Stimulated activated naive CD4-positive, alpha-beta T cell treated with Interleukin-2 at 50 U/mL for 16 hours (primary cell): ENCODE measurements around the gene JADE2.
"Not testable (repeated sequence)": the region's sequence is repeated elsewhere in the genome, so short reads cannot be mapped to it uniquely, and the experiment has no call there.

Source experiments
- DNase-seq: peaks from one replicate; lab custom pipeline; 2025; lab: John Stamatoyannopoulos, UW

Gene JADE2

DNA sequence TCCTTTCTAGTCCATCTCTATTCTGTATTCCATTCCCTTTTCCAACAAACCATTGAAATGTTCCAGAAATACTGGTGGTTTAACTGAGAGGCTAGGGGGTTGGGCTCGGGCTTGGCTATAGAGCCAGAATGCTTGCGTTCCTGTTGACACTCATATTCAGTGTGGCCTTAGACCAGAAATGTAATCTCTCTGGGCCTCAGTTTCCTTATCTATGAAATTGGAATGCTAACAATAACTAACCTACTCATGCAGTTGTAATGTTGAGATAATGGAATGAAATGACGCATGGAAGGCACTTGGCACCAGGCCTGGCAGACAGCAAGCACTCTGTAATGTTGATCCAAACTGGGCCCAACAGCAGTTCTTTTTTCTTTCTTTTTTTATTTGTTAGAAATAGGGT, 26.8 kb downstream of the JADE2 start:
- DNase-seq: no peak

DNA sequence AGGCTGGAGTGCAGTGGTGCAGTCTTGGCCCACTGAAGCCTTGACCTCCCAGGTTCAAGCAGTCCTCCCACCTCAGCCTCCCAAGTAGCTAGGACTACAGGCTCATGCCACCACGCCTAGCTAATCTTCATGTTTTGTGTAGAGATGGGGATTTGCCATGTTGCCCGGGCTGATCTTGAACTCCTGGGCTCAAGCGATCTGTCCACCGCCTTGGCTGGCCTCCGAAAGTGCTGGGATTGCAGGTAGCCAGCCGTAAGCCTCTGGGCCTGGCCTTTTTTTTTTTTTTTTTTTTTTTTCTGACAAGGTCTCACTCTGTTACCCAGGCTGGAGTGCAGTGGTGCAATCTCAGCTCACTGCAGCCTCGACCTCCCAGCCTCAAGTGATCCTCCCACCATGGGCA, 27.2 kb downstream of the JADE2 start:
- not testable (repeated sequence) for DNase-seq

DNA sequence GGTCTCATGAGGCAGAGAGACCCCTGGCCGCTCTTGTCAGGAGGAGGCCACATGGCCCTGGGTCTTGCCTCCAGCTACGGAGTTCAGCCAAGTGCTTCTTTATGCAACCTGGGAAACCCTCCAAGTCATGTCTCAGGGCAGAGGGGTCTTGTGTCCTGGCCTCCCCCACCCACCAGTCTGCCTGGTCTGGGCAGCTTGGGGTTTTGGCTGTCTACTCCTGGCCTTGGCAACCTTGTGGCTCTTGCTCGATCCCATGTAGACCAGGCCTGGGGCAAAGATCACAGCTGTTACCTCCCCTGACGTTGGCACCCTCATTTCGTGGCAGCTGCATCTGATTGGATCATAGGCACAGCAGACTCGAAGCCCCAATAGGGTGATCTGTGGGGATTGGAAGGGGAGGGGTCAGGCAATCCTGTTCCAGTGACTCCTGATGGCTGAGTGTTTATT, 28.4 kb downstream of the JADE2 start:
- no peak for DNase-seq

DNA sequence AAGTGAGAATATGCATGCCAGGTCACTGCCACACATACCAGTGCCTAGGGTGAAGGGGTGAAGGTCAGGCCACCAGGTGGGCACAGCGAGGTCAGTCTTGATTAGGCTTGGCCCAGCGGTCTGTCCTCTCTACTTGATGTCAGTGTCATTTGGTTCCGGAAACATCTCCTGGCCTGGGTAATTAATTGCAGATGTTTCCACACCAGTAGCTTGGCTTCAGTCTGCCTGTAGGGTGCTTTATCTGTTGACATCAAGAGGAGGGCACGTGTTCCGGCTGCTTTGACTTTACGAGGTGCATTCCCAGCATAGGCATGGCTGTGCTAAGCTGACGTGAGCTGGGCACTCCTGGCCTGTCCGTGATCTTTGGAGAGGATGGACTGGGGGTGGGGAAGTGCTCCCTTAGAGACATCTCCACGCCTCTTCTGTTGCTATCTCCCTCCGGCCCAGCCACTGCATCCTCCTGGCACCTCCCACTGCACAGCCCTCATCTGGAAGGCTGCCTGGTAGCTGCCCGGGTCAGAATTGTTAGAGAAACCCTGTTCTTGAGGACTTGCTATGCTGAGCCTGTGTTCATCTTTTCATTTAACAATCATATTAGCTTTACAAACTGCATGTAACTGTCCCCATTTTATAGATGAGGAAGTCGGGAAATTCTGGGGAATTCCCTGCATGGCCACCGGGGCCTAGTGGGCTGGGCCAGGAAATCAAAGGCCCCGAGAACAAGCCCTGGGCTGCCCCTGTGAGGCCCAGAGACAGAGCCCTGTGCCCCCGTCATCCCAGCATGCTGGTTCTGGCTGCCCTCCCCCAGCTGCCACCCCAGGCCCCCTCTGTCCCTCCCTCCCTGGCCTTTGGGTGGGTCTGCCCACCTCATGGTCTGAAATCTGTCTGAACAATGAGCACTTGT, 29.1 kb downstream of the JADE2 start:
- DNase-seq: peak; percentile 56

DNA sequence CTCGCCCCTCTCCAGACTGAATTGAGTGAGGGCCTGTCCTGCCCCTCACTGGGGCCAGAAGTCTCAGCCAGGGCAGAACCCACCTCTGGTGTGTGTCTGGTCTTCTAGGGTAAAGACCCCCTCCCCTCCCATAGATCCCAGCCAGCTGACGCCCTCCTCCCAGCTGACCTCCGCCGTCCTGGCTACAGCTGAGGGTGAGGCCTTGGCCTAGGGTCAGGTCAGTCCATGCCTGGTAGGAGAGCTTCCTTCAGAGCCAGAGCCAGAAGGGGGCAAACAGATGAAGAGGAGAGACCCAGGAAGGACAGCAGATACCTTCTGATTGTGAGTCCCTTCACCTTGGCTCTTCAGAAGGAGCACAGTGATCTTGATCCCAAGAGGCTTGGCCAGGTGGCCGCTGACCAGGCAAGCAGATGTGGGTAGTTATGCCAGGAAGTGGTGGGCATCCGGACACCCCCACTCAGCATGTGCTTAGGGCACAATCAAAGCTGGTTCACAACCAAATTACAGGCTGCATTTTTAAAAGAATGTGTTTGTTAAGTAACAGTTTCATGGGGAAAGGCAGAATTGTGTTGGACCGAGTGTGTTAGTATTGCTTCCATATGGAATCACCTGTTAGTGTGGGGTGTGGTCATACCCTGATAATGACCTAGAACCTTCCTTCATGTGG, 29.9 kb downstream of the JADE2 start:
- DNase-seq: no peak

DNA sequence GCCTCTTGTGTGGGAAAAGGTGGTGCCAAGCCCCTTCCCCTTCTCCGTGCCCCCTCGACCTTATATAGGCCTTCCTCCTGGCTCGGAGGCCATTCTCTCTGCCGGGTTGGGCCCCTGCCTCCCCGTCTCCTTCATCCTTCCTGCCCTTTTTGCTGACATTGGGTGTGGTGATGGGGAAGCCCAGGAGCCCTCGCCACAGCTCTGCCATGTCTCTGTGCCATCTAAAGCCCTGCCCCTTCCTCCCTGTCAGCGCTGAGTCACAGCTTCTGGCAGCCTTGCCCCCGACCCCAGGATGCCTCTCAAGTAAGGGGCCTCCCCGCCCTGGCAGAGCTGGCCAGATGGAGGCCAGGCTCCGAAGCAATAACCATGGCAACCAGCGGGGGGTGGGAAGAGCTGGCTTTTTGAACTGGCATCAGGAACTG, 30.4 kb downstream of the JADE2 start:
- peak; percentile 87 for DNase-seq

DNA sequence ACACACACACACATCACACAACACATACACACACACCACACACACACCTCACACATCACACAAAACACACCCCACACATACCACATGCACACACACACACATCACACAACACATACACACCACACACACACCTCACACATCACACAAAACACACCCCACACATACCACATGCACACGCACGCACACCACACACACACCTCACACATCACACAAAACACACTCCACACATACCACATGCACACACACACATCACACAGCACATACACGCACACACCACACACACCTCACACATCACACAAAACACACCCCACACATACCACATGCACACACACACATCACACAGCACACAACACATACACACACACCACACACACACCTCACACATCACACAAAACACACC, 31.1 kb downstream of the JADE2 start:
- not testable (repeated sequence) for DNase-seq

DNA sequence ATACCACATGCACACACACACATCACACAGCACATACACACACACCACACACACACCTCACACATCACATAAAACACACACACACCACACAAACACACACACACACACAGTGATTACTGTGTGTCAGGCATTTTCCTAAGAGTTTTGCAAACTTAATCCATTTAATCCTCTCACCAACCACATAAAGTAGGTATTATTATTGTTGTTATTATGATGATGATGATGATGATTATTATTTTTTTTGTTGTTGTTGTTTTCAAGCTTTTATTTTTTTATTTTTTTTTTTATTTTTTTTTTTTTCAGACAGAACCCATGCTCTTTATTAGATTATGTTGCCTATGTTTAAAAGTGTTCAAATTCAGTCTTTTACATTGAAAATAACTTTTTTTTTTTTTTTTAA, 31.5 kb downstream of the JADE2 start:
- no peak for DNase-seq

DNA sequence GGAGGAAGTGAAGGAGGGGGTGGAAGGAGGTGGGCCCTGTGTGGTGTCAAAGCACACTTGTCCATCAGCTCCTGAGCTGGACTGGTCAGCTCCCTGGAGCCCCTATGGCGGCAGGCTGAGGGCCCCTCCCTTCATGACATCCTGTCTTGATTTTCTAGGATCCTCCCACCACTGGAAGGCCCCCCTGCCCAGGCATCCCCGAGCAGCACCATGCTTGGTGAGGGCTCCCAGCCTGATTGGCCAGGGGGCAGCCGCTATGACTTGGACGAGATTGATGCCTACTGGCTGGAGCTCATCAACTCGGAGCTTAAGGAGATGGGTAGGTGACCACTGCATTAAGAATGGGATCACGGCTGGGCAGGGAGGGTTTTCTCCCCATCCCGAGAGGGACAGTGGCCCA, 34.2 kb downstream of the JADE2 start:
- DNase-seq: no peak

DNA sequence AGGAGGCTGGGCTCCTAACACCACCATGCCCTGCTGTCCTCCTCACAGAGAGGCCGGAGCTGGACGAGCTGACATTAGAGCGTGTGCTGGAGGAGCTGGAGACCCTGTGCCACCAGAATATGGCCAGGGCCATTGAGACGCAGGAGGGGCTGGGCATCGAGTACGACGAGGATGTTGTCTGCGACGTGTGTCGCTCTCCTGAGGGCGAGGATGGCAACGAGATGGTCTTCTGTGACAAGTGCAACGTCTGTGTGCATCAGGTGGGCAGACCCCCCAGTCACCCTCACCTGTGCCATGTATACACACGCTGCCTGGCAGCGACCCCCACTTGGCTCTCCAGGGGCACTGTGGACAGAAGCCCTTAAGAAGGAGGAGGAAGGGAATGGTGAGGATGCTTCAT, 35.2 kb downstream of the JADE2 start:
- DNase-seq: no peak

DNA sequence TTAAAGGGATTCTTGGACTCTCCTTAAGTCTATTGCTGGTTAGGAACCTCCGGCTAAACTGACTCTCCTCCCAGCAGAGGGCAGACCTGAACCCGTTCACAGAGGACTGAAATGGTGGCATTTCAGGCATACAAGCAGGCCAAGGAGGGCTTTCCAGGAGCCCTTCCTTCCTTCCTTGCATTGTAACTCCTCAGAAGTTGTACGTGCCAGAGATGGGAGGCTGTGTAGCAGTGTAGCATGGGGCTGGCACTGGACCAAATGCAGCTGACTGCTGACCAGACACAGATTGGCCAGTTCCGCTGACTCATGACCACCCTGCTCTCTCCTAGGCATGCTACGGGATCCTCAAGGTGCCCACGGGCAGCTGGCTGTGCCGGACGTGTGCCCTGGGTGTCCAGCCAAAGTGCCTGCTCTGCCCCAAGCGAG, 36.4 kb downstream of the JADE2 start:
- DNase-seq: no peak

DNA sequence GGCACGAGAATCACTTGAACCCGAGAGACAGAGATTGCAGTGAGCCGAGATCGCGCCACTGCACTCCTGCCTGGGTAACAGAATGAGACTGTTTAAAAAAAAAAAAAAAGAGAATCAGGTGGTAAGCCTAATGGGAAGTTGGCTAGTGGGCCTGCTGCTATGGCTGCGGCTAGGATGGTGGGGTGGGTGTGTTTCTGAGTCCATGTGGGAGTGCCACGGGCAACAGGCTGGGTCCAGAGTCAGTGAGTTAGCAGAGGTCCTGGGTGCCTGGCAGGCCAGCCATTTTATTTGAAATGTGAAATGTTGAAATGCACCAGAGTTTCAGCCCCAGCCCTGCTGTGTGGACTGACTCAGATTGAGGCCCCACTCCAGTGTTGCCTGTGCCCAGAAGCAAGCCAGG, 37.8 kb downstream of the JADE2 start:
- no peak for DNase-seq

DNA sequence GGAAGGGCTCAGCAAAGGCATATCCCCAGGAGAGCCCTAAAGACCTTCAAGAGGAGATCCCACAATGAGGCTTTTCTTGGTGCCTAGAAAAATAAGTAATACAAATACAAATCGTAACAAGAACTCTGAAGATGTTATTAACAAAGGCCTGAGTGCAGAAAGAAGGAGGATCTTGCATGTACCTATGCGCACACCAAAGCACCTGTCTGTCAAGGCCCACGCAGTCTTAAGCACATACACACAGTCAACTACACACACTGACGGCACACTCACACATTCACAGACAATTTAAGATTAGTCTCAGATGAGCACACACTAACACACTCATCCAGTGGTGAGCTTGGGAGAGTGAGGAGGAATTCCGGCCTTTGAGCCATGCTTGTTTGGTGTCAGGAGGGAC, 38.5 kb downstream of the JADE2 start:
- no peak for DNase-seq

DNA sequence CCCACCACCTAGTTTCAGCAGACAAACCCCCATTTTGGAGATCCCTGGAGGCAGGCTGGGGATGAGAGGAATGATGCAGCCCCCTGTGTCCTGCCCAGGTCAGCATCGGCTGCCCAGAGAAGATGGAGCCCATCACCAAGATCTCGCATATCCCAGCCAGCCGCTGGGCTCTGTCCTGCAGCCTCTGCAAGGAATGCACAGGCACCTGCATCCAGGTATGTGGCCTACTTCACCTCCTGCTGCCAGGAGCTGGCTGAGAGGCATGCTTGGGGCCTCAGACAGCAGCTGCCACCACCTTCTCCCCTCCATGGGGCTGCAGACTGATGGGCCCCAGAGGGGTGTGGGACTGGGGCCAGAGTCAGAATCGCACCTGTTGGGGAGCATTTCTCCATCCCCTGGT, 38.9 kb downstream of the JADE2 start:
- DNase-seq: no peak

DNA sequence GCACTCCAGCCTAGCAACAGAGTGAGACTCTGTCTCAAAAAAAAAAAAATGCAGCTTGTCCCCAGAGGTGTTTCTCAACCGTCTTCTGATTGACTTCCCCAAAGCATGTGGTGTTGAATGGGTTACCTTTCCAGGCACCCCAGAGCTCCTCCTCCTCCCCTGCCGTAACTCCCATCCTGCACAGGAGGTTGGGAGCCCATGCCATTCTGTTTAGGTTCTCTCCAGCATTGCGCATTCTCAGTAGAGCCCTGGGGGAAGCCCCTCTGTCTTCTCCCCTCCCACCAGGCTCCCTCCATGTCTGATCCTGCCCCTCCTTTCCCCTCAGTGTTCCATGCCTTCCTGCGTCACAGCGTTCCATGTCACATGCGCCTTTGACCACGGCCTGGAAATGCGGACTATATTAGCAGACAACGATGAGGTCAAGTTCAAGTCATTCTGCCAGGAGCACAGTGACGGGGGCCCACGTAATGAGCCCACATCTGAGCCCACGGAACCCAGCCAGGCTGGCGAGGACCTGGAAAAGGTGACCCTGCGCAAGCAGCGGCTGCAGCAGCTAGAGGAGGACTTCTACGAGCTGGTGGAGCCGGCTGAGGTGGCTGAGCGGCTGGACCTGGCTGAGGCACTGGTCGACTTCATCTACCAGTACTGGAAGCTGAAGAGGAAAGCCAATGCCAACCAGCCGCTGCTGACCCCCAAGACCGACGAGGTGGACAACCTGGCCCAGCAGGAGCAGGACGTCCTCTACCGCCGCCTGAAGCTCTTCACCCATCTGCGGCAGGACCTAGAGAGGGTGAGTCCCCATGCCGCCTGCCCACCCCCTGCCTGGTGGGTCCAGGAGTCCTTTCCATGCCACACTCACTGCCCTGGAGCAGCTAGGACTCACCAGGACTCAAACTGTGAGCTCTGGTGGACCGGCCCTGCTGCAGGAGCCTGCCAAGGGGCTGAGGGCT, 40.6 kb downstream of the JADE2 start:
- no peak for DNase-seq

DNA sequence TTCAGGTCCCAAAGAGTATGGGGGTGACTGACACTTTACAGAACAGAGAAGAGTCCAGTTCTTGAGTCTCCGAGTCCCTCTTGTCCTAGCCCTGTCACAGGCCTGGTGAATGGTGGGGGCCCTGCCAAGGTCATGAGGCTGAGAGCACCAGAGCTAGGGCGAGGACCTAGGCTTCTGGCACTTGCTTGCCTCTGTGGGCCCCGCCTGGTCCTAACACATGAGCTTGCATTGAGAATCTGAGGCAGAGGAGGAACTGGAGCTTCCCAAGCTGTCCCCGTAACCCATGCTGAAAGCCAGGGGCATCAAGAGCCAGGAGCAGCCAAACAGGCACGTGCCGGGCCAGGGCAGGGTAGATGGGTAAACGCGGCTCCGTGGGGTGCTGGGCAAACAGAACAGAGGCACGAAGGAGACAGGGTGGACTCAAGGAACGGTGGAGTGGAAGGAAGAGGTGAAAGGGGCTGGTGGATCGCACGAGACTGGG, 41.3 kb downstream of the JADE2 start:
- no peak for DNase-seq

DNA sequence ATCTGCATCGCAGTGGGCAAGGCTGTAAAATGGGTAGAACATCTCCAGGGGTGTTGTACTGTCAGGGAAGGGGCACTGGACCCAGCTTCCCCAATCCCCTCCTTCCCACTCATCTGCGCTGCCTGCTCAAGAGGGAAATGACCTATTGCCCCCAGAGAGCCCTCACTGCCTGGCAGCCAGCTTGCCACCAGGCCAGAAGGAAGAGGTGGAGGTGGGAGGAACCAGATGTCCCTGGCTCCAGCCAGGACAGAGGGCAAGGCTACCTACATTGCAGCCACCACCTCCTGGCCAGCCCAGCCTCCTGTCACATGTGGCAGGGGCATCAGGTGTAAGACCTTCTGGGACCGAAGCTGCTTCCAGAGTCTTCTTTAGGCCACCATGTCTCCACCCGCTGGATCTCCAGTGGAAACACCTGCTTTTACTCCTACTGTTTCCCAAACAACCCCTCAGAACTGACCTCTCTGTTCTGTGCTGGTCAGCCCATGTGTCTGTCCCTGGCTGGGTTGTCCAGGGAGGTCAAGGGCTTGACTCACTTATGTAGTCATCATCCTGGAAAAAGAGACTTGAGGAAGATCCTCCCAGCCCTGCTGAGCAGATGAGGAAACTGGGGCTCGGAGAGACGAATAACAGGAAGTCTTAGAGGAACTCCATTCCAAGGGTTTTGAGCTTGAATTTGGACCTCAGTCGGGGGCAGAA, 42.3 kb downstream of the JADE2 start:
- no peak for DNase-seq

DNA sequence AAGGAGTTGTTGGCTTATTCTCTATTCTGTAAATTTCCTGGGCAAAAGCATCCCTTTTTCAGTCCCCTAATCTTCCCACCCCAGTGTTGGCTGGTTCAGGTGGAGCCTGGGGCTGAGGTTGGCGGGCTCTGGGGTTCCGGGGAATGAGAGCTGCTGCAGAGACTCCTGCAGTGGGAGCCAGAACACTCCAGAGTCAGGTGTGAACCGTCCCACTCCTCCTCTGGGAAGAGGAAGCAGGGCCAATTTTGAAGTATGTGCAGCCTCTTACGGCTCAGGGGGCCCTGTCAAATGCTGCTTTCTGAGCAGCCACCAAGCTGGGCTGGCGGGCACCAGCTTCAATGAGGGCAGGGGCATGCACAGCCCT, 42.8 kb downstream of the JADE2 start:
- DNase-seq: no peak

DNA sequence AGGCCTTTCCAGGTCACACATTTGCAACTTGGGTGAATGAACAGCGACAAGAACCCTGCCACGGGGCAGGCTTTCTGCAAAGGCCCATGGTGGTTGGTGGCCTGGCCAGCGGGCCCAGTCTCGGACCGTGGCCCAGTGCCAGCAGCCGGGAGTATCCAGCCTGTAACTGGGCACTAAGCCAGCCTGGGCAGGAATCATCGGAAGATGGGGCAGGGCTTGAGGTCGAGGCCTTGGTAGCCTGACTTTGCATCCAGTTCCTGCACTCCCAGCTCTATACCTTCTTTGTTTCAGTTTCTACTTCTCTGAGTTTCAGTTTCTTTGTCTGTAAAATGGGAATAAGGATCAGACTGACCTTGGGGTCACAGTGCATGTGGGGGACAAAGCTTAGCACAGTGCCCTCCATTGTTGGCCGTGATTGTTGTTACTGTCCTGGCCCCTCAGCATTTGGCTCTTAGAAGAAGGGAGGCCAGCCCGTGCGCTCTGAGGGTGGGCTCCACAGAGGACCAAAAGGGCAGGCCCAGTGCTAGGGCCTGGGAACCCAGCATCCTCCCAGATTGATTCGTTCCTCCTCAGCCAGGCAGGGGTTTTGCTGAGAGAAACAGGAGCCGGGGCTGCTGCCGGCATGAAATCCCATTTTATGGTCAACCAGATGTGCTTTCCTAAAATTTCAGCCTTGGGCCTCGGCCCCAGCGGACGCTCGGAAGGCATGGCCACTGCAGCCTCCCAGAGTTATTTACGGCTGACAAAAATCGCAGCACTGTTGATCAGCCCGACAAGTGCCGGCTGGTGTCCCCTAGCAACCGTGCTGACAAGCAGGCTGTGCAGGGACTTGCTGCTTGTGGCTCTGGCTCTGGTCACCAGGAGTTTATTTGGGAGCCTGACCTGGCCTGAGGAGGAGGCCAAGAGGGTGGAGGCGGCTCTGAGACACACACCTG, 43.6 kb downstream of the JADE2 start:
- DNase-seq: no peak

DNA sequence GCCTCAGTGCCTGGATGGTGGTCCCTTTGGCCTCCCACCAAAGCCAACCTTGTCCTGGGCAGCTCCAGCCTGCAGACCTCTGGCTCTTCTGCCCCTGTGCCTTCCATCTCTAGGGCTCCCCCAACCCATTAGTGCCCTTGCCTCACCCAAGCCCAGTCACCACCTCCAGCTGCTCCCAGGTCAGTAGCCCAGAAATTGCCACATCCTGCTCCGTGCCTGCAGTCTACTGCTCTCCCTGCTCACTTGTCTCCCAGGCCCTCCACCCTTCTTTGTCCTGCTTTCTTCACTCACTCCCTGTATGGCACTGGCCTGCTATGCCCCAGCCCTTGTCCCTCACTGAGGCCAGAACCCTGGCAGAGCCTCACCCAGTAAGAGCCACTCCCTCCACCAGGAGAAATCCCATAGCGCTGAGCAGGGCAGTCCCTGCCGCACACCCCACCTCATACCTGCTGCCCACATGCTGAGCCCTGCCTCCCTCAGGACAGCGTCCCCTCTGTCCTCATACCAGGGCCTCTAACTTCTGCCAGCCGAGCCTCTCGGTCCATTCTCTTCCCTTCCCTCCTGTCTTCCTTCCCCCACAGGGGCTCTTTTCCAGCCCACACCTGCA, 44.4 kb downstream of the JADE2 start:
- DNase-seq: no peak
